ENCODE data around the gene FRAS1.

DNA sequence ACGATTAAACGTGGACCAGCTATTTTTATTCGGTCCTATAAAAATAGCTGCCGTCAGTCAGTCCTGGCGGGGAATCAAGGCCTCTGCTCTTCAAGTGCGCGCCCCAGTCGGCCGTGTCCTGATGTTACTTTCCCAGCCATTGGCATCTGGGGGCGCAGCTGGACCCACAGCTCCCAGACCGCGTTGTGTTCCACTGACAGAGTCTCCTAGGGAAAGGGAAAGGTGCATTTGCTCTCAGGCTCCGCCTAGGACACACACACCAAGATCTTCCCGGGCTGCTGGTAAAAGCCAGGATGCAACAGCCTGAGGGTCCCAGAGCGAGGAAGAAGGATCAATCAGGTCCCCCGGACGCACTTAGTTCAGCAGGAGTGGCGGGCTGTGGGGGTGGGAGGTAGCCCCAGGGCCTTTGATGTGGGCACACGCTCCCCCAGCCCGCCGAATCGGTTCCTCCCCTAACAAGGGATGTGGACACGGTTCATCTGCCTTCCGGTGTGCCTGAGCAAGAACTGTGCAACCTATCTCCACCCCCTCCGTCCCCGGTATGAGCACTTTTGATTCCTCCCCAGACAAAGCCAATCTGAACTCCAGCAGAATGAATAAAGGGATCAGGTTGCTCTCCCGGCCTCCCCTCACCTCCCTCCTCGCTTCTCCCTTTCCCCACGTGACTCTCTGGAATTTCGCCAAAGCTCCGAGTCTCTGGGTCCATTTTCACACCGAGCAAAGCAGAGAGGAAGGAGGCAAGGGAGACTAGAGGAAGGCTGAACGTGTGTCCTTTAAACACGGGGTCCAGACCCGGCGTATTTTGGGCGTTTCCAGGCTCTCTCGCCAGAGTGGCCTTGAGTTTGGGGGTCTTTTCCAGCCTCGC lies 626 bp upstream of the FRAS1 start:
- TF ChIP-seq, protein P1, sequence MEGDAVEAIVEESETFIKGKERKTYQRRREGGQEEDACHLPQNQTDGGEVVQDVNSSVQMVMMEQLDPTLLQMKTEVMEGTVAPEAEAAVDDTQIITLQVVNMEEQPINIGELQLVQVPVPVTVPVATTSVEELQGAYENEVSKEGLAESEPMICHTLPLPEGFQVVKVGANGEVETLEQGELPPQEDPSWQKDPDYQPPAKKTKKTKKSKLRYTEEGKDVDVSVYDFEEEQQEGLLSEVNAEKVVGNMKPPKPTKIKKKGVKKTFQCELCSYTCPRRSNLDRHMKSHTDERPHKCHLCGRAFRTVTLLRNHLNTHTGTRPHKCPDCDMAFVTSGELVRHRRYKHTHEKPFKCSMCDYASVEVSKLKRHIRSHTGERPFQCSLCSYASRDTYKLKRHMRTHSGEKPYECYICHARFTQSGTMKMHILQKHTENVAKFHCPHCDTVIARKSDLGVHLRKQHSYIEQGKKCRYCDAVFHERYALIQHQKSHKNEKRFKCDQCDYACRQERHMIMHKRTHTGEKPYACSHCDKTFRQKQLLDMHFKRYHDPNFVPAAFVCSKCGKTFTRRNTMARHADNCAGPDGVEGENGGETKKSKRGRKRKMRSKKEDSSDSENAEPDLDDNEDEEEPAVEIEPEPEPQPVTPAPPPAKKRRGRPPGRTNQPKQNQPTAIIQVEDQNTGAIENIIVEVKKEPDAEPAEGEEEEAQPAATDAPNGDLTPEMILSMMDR (IDR thresholded peaks at IDR 0.05), result no peak
- no peak for TF ChIP-seq POLR2A (IDR thresholded peaks at IDR 0.05)
